A549 (cell line): ENCODE data around the gene TSBP1. TPM values are rescaled to one million over a fixed set of nuclear protein-coding genes. Genes with fewer than 3 reads are reported as not detected.

Experiments used
- ATAC-seq, 2 experiments: fragments of 200-7000 bp in 1 of 2; fragments of >200 bp in 1 of 2; cut with Nextera tagmentation in 1 of 2; cut with Tn5 transposase in 1 of 2; 3 replicates each; pipeline versions ENCODE4 v1.8.0 to v1.9.1; 2018 to 2020; ENCODE audit warnings: mild to moderate bottlenecking in 1 of 2, moderate library complexity in 1 of 2
- CTCF ChIA-PET: fragments of 300-600 bp; sonication (Branson Sonifier 250); formaldehyde crosslinking; extraction: SDS; loops from one replicate; lab custom pipeline; 2021; ENCODE audit warnings: antibody characterized with exemption, inconsistent platforms; lab: Yijun Ruan, JAX
- POLR2A ChIA-PET: fragments of 350-600 bp; formaldehyde crosslinking; extraction: SDS; loops from one replicate; lab custom pipeline; 2021; ENCODE audit warnings: antibody characterized with exemption, inconsistent platforms; lab: Yijun Ruan, JAX
- DNase-seq, 2 experiments: peaks; one replicate each; pipeline versions ENCODE4 v3.0.0 to v3.0.0-alpha.2; 2011 to 2016; ENCODE audit warnings: low read depth in 1 of 2, low spot score in 1 of 2
- FAIRE-seq: peaks from 2 replicates; lab custom pipeline; 2011; peaks lifted over from hg19 to GRCh38; lab: Jason Lieb, UNC
- H3K27ac ChIP-seq, 2 experiments: fragments of >200 bp; sonication (Bioruptor Twin); formaldehyde crosslinking; 3 replicates each; pipeline ENCODE4 v1.5.1; 2016 to 2017
- H3K4me1 ChIP-seq: fragments of >200 bp; sonication (Bioruptor Twin); formaldehyde crosslinking; 3 replicates; pipeline ENCODE4 v1.6.1; 2016
- H3K4me2 ChIP-seq: fragments of >200 bp; sonication (Bioruptor Twin); formaldehyde crosslinking; 3 replicates; pipeline ENCODE4 v1.6.1; 2016
- H3K4me3 ChIP-seq: fragments of >200 bp; sonication (Bioruptor Twin); formaldehyde crosslinking; 3 replicates; pipeline ENCODE4 v1.5.1; 2016
- H3K9me3 ChIP-seq: fragments of >200 bp; sonication (Bioruptor Twin); formaldehyde crosslinking; 3 replicates; pipeline ENCODE4 v1.6.1; 2016
- ATOH8 ChIP-seq: fragments of 250-450 bp; sonication (Bioruptor Pico); IDR thresholded peaks from 2 replicates; pipeline ENCODE4 v1.5.0; 2020; ENCODE audit warnings: low read depth, mild to moderate bottlenecking, moderate library complexity
- BCL3 ChIP-seq: fragments of >200 bp; sonication (Bioruptor Twin); formaldehyde crosslinking; IDR thresholded peaks from 3 replicates; pipeline ENCODE4 v1.6.1; 2016
- CEBPB ChIP-seq, 2 experiments: fragments of >200 bp in 1 of 2; sonication (Bioruptor Twin) in 1 of 2; formaldehyde crosslinking in 1 of 2; IDR thresholded peaks; 2 replicates each; pipeline ENCODE4 v1.6.1; 2012 to 2016
- EHMT2 ChIP-seq: fragments of 200-600 bp; sonication (generic); IDR thresholded peaks from 2 replicates; pipeline ENCODE4 v1.6.1; 2016; ENCODE audit warnings: antibody characterized with exemption, low read depth, mild to moderate bottlenecking, moderate library complexity
- FOSB ChIP-seq: fragments of 250-450 bp; sonication (Bioruptor Pico); IDR thresholded peaks from 2 replicates; pipeline ENCODE4 v1.5.0; 2020; ENCODE audit warnings: mild to moderate bottlenecking, moderate library complexity
- GATA3 ChIP-seq: IDR thresholded peaks from 2 replicates; pipeline ENCODE4 v1.6.1; 2012; ENCODE audit warnings: borderline replicate concordance
- HES2 ChIP-seq: fragments of >200 bp; sonication (Bioruptor Twin); formaldehyde crosslinking; IDR thresholded peaks from 2 replicates; pipeline ENCODE4 v1.6.1; 2016
- HEYL ChIP-seq: fragments of 250-450 bp; sonication (Bioruptor Pico); IDR thresholded peaks from 2 replicates; pipeline ENCODE4 v1.8.0; 2021; ENCODE audit warnings: mild to moderate bottlenecking, moderate library complexity
- HOXB5 ChIP-seq: fragments of 250-450 bp; sonication (Bioruptor Pico); IDR thresholded peaks from 2 replicates; pipeline ENCODE4 v1.5.0; 2020; ENCODE audit warnings: mild to moderate bottlenecking, moderate library complexity
- MYC ChIP-seq: IDR thresholded peaks from 2 replicates; pipeline ENCODE4 v1.6.1; 2012; ENCODE audit warnings: mild to moderate bottlenecking, inconsistent platforms, low read length, improper control_type of control experiment, borderline replicate concordance
- NFE2L2 ChIP-seq: fragments of 150-350 bp; conservative IDR thresholded peaks from 2 replicates; pipeline ENCODE4 v1.6.1; 2014; ENCODE audit warnings: low read length
- NPAS2 ChIP-seq: fragments of 250-450 bp; sonication (Bioruptor Pico); IDR thresholded peaks from 2 replicates; pipeline ENCODE4 v1.8.0; 2022; ENCODE audit warnings: mild to moderate bottlenecking, moderate library complexity, borderline replicate concordance
- NR3C1 ChIP-seq: fragments of >200 bp; sonication (Bioruptor Twin); formaldehyde crosslinking; IDR thresholded peaks from 3 replicates; pipeline ENCODE4 v1.6.1; 2017
- POLR2AphosphoS2 ChIP-seq: conservative IDR thresholded peaks from 2 replicates; pipeline ENCODE4 v1.6.1; 2012; ENCODE audit warnings: low read length, improper control_type of control experiment, inconsistent platforms
- RAD21 ChIP-seq, 2 experiments: fragments of >200 bp in 1 of 2; sonication (Bioruptor Twin) in 1 of 2; formaldehyde crosslinking in 1 of 2; IDR thresholded peaks in 1 of 2; conservative IDR thresholded peaks in 1 of 2; 2 replicates in 1 of 2; 3 replicates in 1 of 2; pipeline ENCODE4 v1.6.1; 2012 to 2018; ENCODE audit warnings: inconsistent platforms in 1 of 2
- REST ChIP-seq: fragments of 200-600 bp; sonication (generic); IDR thresholded peaks from 2 replicates; pipeline ENCODE4 v1.6.1; 2016; ENCODE audit warnings: antibody characterized with exemption, mild to moderate bottlenecking, moderate library complexity
- RNF2 ChIP-seq: fragments of 200-600 bp; sonication (generic); IDR thresholded peaks from 2 replicates; pipeline ENCODE4 v1.6.1; 2016; ENCODE audit warnings: low read depth, mild to moderate bottlenecking, antibody characterized with exemption, moderate library complexity, borderline replicate concordance
- ZC3H11A ChIP-seq: fragments of 450-650 bp; IDR thresholded peaks from 2 replicates; pipeline ENCODE4 v1.6.1; 2014; ENCODE audit warnings: antibody characterized with exemption, mild to moderate bottlenecking
- ZSCAN20 ChIP-seq: fragments of 250-450 bp; sonication (Bioruptor Pico); IDR thresholded peaks from 2 replicates; pipeline ENCODE4 v1.8.0; 2022; ENCODE audit warnings: mild to moderate bottlenecking, moderate library complexity
- WGBS: methylation state at CpG from one replicate; pipeline ENCODE4 v1.1.6; 2017; ENCODE audit errors: missing lambda C conversion rate; 5-methylcytosine and 5-hydroxymethylcytosine counted together
- polyA plus RNA-seq, 4 experiments: library from polyadenylated mRNA; depleted of rRNA in 3 of 4; stranded (reverse); fragments of >200 nt; fragmentation: RNase III in 1 of 4; extraction: RNeasy Plus Mini Kit Qiagen cat#74134 plus additional on column Dnase treatment in 1 of 4; gene quantifications; 2 replicates in 3 of 4; 3 replicates in 1 of 4; pipeline ENCODE4 v1.2.3, GENCODE V29; 2011 to 2017
- TF ChIP-seq, protein P1 (sequence below): fragments of >200 bp; sonication (Bioruptor Twin); formaldehyde crosslinking; IDR thresholded peaks from 3 replicates; pipeline ENCODE4 v1.5.1; 2016
- TF ChIP-seq, protein P2 (sequence below): fragments of 250-450 bp; sonication (Bioruptor Pico); IDR thresholded peaks from 2 replicates; pipeline ENCODE4 v1.5.0; 2021; ENCODE audit warnings: mild to moderate bottlenecking, moderate library complexity, borderline replicate concordance

The TSBP1 gene
- polyA plus RNA-seq, 2 of the 4 experiments (the other 2 are of a cell fraction): not detected

GRCh38 chr6:32397252-32397920 is 25.7 kb upstream of the TSBP1 start:
- ChIA-PET POLR2A (no interaction called here), CTCF (interaction anchor here (1.0 to 2.9 kb wide), 3 partner anchors 13 to 303 kb away, joined by 4 to 11 read pairs (median 8); no protein-coding TSS in a partner anchor)
- Histone ChIP-seq H3K4me1 (no peaks in the 10 kb centered on the region), H3K27ac (no peak overlapping the region), H3K9me3 (no peaks in the 10 kb centered on the region), H3K4me2 (no peak overlapping the region), H3K4me3 (no peak overlapping the region)
- ATAC-seq: no peak
- TF ChIP-seq ZC3H11A: no peak
- TF ChIP-seq, protein P1, sequence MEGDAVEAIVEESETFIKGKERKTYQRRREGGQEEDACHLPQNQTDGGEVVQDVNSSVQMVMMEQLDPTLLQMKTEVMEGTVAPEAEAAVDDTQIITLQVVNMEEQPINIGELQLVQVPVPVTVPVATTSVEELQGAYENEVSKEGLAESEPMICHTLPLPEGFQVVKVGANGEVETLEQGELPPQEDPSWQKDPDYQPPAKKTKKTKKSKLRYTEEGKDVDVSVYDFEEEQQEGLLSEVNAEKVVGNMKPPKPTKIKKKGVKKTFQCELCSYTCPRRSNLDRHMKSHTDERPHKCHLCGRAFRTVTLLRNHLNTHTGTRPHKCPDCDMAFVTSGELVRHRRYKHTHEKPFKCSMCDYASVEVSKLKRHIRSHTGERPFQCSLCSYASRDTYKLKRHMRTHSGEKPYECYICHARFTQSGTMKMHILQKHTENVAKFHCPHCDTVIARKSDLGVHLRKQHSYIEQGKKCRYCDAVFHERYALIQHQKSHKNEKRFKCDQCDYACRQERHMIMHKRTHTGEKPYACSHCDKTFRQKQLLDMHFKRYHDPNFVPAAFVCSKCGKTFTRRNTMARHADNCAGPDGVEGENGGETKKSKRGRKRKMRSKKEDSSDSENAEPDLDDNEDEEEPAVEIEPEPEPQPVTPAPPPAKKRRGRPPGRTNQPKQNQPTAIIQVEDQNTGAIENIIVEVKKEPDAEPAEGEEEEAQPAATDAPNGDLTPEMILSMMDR: no peak
- no peak for TF ChIP-seq HEYL
- no peak for TF ChIP-seq BCL3
- no peak for TF ChIP-seq MYC
- TF ChIP-seq EHMT2: no peak
- TF ChIP-seq, protein P2, sequence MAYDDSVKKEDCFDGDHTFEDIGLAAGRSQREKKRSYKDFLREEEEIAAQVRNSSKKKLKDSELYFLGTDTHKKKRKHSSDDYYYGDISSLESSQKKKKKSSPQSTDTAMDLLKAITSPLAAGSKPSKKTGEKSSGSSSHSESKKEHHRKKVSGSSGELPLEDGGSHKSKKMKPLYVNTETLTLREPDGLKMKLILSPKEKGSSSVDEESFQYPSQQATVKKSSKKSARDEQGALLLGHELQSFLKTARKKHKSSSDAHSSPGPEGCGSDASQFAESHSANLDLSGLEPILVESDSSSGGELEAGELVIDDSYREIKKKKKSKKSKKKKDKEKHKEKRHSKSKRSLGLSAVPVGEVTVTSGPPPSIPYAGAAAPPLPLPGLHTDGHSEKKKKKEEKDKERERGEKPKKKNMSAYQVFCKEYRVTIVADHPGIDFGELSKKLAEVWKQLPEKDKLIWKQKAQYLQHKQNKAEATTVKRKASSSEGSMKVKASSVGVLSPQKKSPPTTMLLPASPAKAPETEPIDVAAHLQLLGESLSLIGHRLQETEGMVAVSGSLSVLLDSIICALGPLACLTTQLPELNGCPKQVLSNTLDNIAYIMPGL (CRISPR knock-in tag): no peak
- TF ChIP-seq ATOH8: no peak
- TF ChIP-seq NR3C1: no peak
- TF ChIP-seq HOXB5 (CRISPR knock-in tag): no peak
- 59% methylated on average over 7 of the region's 7 CpGs for WGBS
- no peak for DNase-seq
- FAIRE-seq: no peak

DNA sequence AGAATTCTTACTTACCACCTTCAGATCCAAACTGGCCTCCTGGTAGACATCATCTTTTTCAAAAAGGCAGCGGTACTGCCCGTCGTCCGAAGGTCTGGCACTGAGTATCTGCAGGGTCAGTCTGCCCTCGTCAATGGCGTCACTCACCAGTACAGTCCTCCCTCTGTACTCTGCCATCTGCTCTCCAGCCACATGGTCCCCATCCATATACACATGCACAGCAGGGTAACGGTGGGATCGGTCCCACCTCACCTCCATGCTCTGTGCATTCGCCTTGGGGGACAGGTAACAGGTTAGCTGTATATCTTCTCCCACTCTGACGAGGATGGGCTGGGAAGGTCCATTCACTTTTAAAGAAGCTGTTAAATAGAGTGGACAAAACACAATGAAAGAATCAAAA is 24.3 kb upstream of the TSBP1 start:
- ATAC-seq (no peak), FAIRE-seq (no peak), DNase-seq (no peak)
- Histone ChIP-seq H3K4me3 (no peak overlapping the region), H3K4me1 (no peaks in the 10 kb centered on the region), H3K27ac (no peak overlapping the region), H3K4me2 (no peak overlapping the region), H3K9me3 (no peaks in the 10 kb centered on the region)
- CTCF ChIA-PET: interaction anchor here (2.9 kb wide), 1 partner anchor 17 kb away, joined by 11 read pairs; no protein-coding TSS in a partner anchor
- POLR2A ChIA-PET: no interaction called here
- WGBS: 85% methylated on average over 10 of the region's 10 CpGs
- TF ChIP-seq CEBPB (IDR thresholded peaks at IDR 0.05): no peak
- TF ChIP-seq FOSB (CRISPR knock-in tag): no peak
- TF ChIP-seq NPAS2 (CRISPR knock-in tag): no peak
- no peak for TF ChIP-seq GATA3
- TF ChIP-seq REST: no peak
- TF ChIP-seq HOXB5 (CRISPR knock-in tag): no peak
- TF ChIP-seq NFE2L2: no peak
- no peak for TF ChIP-seq RNF2
- TF ChIP-seq RAD21 (conservative IDR thresholded peaks at IDR 0.05 in 1 of 2, IDR thresholded peaks at IDR 0.05 in 1 of 2): no peak
- TF ChIP-seq, protein P2 (CRISPR knock-in tag): no peak
- no peak for TF ChIP-seq BCL3
- no peak for TF ChIP-seq HES2
- TF ChIP-seq ZSCAN20 (CRISPR knock-in tag): no peak
- TF ChIP-seq NR3C1: no peak
- TF ChIP-seq POLR2AphosphoS2: no peak
